ENCODE measurements around the gene ATP5IF1.

The ATP5IF1 gene

DNA sequence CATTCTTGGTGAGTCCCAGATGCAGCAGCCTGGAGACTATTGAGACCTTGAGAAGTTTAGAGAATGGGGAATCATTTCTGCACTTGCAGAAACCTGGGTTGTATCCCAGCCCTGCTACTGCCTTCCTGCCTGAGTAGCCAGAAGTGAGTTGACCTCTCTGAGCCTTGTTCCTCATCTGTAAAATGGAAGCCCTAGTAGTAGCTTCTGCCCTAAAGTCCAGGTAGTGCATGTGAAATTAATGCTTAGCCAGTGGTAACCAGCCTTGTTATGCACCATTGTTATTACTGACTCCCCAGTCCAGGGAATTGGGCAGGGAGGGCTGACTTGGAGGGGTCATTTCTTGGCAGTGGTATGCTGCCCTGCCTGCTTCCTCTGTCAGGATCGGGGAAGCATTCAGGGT lies 29.0 kb downstream of the ATP5IF1 start:
- FAIRE-seq (no peak), DNase-seq (ENCODE audit: low spot score) (no peak)

DNA sequence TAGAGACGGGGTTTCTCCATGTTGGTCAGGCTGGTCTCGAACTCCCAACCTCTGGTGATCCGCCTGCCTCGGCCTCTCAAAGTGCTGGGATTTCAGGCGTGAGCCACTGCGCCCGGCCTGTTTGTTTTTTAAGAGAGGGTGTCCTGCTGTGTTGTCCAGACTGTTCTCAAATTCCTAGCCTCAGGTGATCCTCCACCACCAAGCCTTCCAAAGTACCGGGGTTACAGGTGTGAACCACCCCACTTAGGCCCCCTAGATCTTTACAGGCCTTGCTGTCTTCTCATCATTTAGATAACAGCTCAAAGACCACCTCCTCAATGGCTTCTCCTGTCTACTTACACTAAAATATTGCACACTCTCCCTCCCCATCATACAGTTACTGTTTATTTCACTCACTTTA lies 29.7 kb downstream of the ATP5IF1 start:
- DNase-seq (ENCODE audit: low spot score) (no peak), FAIRE-seq (no peak)

DNA sequence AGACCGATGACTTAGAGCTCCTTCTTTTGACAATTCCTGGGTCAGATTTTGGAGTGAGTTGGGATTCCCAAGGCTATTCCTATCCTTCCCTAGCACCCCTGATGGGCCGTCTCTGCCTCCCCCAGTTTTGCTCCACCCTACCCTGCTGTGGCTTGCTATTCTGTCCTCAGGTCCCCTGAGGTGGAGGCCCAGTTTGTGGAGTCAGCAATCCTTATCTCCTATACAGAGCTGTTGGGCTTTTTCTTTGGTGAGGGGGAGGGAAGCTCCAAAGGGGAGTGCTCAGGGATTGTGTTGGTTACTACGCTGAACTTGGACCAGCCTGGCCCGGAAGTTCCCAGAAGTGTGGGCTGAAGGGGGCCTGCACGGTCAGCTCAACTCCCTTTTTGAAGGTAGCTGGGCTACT lies 31.0 kb downstream of the ATP5IF1 start:
- no peak for FAIRE-seq
- DNase-seq (ENCODE audit: low spot score): no peak

DNA sequence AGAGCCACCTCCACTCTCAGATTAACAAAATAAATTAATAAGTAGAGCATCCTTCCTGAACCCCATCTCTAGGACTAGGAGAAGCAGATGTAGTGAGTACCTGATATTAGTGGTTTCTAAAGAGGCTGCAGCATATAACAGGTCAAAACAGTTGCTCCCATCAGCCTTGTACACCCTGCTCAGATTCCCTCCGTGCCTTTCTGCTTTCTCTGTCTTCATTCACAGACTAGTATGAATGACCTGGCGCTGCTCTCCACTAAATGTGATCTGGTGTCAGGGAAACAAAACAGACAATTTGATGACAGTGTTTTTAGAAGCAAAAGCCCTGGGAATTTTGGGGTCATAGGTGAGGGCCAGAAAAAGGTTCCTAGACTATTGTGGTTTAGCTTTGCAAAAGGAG lies 31.7 kb downstream of the ATP5IF1 start:
- FAIRE-seq: no peak
- DNase-seq (ENCODE audit: low spot score): no peak

DNA sequence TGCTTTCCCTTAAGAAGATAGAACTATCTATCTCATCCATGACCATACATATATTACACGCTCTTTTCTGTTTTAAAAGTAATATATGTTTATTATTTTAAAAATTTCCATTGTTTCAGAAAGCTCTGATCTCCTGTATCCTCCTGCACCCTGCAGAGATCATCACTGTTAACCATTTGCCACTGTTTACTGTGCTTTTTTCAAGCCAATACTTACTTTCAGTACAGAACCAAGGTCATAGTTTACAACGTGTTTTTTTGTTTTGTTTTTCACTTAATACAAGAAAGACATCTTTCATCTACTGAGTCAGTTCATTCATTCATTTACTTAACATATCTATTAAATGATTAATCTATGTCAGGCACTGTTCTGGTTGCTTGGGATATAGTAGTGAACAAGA lies 33.6 kb downstream of the ATP5IF1 start:
- DNase-seq (ENCODE audit: low spot score) (no peak), FAIRE-seq (no peak)

DNA sequence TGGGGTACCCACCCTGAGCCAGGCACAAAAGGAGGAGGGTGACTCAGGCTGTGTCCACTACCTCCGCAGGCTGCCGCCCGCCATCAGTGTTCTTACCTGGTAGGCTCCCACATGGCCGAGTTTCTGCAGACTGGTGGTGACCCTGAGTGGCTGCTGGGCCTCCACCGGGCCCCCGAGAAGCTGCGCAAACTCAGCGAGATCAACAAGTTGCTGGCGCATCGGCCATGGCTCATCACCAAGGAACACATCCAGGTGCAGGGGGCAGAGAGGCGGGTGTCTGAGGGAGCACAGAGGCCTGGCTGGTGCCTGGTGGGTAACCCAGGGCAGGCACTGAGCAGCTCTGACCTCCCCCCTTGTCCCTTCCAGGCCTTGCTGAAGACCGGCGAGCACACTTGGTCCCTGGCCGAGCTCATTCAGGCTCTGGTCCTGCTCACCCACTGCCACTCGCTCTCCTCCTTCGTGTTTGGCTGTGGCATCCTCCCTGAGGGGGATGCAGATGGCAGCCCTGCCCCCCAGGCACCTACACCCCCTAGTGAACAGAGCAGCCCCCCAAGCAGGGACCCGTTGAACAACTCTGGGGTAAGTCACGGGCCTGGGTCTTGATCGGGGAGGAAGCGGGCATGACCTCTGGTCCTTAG lies 36.4 kb downstream of the ATP5IF1 start:
- FAIRE-seq: no peak

DNA sequence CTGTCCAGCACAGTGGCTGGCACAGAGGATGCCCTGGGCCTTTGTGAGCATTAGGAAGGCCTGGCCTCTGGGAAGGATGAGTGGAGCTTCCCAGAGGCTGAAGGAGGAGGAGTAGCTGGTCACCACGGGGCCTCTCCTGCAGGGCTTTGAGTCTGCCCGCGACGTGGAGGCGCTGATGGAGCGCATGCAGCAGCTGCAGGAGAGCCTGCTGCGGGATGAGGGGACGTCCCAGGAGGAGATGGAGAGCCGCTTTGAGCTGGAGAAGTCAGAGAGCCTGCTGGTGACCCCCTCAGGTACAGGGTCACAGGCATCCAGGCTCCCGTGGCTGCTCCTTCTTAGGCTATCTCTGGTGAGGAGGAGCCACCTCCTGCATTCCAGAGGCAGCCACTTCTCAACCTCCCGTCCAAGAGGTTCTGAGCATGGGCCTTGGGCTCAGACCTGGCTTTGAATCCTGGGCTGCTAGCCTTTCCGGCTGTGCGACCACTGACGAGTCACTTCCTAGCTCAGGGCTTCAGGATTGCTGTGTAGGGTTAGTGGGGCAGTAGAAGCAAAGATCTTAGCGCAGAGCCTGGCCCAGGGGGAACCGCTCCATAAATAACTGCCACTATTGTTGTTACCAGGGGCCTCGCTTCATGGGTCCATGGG lies 37.4 kb downstream of the ATP5IF1 start:
- FAIRE-seq (no peak), DNase-seq (ENCODE audit: low spot score) (peak; percentile 47)

More for the DNA sequence above, 36.4 kb downstream of the ATP5IF1 start:
- DNase-seq (ENCODE audit: low spot score): no peak

DNA sequence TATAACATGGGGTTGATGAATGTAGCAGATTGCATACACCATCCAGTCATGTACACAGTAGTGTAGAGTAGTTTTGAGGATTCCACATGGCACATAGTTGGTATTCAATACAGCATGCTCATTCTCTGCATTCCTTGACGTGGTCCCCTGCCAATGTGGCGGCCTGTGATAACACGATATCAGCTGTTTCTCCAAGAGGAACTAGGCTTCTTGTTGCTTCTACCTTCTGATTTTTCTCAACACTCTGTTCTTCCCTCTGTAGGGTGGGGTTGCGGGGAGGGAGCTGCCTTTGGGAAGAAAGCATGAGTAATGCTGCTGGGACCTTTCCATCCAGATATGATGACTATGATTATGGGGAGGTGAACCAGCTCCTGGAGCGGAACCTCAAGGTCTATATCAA lies 42.8 kb downstream of the ATP5IF1 start:
- DNase-seq (ENCODE audit: low spot score): no peak
- no peak for FAIRE-seq

DNA sequence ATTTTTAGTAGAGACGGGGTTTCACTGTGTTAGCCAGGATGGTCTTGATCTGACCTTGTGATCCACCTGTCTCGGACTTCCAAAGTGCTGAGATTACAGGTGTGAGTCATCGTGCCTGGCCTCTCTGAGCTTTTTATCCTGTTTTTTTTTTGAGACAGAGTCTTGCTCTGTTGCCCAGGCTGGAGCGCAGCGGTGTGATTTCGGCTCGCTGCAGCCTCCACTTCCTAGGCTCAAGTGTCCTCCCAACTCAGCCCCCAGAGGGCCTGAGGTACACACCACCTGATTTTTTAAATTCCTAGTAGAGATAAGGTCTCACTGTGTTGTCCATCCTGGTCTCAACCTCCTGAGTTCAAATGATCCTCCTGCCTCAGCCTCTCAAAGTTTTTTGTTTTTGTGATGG lies 43.8 kb downstream of the ATP5IF1 start:
- DNase-seq (ENCODE audit: low spot score) (no peak), FAIRE-seq (no peak)

DNA sequence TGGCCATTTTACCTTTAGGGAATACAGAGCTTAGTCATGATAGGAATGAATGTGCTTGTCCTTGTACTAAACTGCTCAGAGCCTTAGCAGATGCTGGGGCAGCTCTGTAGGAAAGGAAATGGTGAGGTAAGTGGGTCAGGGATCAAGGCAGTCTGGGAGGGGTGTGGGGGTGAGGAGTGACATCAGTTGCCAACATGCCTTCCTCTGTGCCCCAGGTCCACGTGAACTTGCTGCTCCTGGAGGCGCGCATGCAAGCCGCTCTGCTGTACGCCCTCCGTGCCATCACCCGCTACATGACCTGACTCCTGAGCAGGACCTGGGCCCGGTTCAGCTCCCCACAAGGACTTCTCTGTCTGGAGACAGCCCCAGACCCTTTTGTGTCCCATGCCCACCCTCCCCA lies 44.6 kb downstream of the ATP5IF1 start:
- no peak for FAIRE-seq
- no peak for DNase-seq (ENCODE audit: low spot score)

DNA sequence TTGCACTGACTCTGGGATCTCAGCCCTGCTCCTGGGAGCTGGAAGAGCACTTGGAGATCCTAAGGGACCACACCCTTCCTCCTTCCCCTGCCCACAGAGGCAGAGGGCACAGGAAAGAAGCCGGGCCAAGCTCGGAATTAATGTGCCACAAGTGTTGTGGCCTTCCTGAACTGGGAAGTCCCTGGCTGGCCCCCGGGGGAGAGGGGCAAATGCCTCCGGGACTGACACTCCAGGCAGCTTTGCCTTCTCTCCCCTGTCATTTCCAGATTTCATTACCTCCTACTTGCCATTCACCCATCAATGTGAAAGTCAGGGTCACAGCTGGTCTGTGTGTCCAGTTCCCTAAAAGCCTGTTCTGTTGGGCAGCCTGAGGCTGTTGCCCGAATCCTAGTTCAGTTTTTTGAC lies 45.1 kb downstream of the ATP5IF1 start:
- FAIRE-seq: no peak

DNA sequence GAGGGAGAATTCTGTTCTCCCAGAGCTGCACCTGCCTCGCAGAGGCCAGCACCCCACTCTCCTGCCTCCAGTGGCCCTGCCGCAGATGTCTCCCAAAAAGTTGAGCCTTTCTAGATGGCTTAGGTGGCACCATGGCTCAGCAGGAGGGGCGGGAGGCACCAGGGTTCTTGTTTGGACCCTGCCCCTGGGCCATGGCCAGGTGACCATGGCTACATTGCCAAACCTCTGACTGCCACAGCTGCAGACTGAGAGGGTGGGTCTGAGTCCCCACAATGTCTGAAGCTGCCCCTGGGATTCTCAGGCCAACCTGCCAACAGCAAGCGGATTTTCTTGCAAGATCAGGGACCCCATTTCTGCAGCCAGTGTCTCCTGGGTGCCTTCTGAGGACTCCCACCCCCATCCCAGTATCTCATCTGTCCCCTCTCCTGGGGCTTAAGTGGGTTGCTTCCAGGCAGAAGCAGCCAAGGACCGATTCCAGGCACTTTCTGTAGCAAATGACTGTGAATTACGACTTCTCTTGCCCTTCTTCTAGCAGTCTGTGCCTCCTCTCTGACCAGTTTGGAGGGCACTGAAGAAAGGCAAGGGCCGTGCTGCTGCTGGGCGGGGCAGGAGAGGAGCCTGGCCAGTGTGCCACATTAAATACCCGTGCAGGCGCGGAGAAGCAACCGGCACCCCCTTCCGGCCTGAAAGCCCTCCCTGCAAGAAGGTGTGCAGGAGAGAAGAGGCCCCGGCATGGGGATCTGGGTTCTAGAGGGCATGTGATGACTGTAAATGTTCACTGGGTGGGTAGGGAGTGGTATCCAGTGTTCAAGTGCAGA lies 45.9 kb downstream of the ATP5IF1 start:
- DNase-seq (ENCODE audit: low spot score) (no peak), FAIRE-seq (no peak)

More for the DNA sequence above, 45.1 kb downstream of the ATP5IF1 start:
- no peak for DNase-seq (ENCODE audit: low spot score)

DNA sequence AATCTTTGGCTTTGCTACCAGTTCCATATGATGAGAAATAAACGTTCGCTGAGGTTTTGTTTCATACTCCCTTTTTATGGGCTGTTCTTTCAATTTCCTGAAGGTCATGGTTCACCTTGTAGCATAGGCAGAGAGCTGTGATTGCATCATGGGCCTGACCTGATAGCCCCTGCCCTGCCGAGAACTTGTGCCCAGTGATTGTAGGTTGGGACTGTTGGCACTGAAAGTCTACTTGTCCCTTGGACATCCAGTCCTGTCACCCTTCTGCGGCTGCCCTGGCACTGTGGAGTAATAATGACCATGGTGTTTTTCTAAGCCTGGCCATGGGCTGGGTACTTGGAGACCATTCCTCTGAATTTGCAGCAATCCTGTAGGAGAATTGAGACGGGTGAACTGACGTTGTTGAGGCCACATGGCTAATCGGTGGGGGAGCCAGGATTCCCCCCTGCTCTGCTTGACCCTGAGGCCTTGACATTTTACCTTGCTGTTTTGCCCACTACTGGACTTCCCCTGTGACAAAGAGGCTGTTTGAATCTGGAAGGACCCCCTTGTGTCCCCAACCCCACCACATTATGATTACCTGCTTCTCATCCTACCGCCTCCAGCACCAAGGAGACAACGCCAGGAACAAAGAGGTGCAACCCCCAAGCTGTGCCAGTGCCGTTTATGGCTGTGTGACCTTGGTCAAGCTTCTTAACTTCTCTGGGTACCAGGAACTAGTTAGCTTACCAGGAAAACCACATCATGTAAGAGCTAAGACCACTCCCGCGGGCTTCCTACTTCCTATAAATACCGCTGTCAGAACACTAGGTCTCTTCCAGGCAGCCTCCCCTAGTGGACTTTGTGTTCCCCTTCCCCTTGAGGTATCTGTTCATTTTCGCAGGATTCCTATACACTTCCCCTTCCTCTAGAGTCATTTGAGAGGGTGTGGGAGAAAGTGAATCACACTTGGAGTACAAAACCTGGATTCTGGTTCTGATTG lies 46.8 kb downstream of the ATP5IF1 start:
- no peak for FAIRE-seq
- DNase-seq (ENCODE audit: low spot score): no peak

DNA sequence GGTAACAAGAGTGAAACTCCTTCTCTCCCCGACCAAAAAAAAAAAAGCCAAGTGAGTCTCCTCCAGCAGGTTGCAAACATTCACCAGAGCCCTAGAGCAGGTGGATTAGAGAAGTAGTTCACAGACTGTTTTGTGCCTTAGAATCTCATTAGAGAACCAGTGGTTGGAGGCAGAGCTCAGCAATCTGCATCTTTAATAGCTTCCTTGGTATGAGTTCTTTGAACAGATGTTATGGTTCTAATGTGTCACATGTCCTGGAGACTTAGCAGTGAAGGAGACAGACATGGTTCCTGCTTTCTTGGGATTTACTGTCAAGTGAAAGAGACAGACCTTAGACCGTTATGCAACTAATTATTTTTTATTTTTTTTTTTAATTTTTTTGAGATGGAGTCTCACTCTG lies 50.2 kb downstream of the ATP5IF1 start:
- FAIRE-seq (no peak), DNase-seq (ENCODE audit: low spot score) (no peak)

Measured in RCC 7860 (cell line).